ENCODE measurements around the gene RND1. TPM values are rescaled to one million over a fixed set of nuclear protein-coding genes. Genes with fewer than 3 reads are reported as not detected.

Gene RND1
- polyA plus RNA-seq, 2 of the 4 experiments (the other 2 are of a cell fraction): 26.5 to 37.8 TPM

DNA sequence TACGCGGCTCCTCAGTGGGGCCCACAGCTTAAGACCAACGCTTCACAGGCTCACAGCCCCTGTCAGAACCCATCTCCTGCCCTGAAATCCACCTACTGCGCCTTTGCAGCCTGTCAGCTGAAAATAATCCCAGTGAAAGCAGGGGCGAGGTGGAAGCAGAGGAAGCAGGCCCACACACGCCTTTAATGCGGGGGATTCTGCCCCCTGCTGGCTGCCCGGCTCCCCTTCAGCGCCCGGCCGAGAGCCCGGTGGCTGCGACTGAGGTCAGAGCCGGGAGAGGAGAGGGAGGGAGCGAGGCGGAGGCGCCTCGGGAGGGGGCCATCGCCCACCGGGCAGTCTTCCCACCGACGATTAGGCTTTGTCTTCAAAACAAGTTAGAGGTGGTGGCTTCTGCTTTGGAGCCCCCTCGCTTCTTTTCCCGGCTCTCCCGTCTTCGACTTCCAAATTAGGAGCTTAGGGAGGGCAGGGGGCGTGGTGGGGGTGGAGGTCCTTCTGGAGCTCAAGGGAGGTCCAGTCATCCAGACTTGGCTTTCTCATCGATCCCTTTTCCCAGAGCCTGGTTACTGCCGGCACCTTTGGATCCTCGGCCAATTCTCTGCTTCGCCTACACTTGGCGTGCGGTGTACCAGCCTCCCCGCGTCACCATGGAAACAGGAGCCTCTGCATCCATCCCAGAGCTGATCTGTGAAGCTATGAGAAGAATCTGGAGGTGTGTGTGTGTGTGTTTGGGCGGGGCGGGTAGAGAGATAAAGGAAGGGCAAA is 25.2 kb upstream of the RND1 start (continued):
- TF ChIP-seq SMC3 (IDR thresholded peaks at IDR 0.05) (peak; percentile 100), HEYL (CRISPR knock-in tag; IDR thresholded peaks at IDR 0.05) (no peak), ZC3H11A (IDR thresholded peaks at IDR 0.05) (no peak), RNF2 (IDR thresholded peaks at IDR 0.05; ENCODE audit: borderline replicate concordance, low read depth) (no peak), RFX5 (IDR thresholded peaks at IDR 0.05) (no peak), EHF (CRISPR knock-in tag; IDR thresholded peaks at IDR 0.05) (no peak), MAX (IDR thresholded peaks at IDR 0.05) (0 out of 2 replicates have a peak, but pooled peaks have one; percentile 22), JUN (IDR thresholded peaks at IDR 0.05) (0 out of 5 replicates have a peak, but pooled peaks of 1 of the 2 experiments have one; percentile 20), KDM1A (IDR thresholded peaks at IDR 0.05; ENCODE audit: low read depth) (no peak)
- TF ChIP-seq, protein P1, sequence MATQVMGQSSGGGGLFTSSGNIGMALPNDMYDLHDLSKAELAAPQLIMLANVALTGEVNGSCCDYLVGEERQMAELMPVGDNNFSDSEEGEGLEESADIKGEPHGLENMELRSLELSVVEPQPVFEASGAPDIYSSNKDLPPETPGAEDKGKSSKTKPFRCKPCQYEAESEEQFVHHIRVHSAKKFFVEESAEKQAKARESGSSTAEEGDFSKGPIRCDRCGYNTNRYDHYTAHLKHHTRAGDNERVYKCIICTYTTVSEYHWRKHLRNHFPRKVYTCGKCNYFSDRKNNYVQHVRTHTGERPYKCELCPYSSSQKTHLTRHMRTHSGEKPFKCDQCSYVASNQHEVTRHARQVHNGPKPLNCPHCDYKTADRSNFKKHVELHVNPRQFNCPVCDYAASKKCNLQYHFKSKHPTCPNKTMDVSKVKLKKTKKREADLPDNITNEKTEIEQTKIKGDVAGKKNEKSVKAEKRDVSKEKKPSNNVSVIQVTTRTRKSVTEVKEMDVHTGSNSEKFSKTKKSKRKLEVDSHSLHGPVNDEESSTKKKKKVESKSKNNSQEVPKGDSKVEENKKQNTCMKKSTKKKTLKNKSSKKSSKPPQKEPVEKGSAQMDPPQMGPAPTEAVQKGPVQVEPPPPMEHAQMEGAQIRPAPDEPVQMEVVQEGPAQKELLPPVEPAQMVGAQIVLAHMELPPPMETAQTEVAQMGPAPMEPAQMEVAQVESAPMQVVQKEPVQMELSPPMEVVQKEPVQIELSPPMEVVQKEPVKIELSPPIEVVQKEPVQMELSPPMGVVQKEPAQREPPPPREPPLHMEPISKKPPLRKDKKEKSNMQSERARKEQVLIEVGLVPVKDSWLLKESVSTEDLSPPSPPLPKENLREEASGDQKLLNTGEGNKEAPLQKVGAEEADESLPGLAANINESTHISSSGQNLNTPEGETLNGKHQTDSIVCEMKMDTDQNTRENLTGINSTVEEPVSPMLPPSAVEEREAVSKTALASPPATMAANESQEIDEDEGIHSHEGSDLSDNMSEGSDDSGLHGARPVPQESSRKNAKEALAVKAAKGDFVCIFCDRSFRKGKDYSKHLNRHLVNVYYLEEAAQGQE (IDR thresholded peaks at IDR 0.05): no peak

DNA sequence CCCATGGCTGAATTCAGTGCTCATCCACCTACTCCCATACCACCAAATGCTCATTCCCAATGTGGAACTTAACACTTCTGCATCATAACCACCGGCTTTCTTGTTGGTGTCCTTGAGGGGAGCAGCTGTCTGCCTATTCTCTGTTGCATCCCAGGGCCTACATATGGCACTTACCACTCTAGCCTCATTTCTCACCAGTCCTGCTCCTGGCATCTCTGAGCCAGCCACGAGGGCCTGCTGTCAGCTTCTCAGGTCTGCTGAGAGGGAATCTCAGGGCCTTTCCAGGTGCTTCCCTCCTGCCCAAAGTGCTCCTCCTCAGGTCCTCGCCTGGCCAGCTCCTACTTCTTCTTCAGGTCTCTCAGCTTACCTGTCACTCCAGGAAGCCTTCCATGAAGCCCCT is 24.0 kb upstream of the RND1 start:
- WGBS (ENCODE audit: missing lambda C conversion rate): 83% methylated on average over 3 of the region's 3 CpGs
- H3K9me3 ChIP-seq: no peaks in the 10 kb centered on the region
- CTCF ChIA-PET: interaction anchor here (1.2 to 33.1 kb wide), 25 partner anchors 11 to 381 kb away, joined by 3 to 1365 read pairs (median 14); partner anchors contain the start of genes DDX23, FKBP11, RND1 and WNT1
- no peak for FAIRE-seq
- H3K4me1 ChIP-seq: peaks cover 25% of the 10 kb centered on the region
- no peak overlapping the region for H3K4me3 ChIP-seq
- POLR2A ChIA-PET: interaction anchor here (1.0 to 3.7 kb wide), 3 partner anchors 24 to 37 kb away, joined by 4 to 63 read pairs (median 54); partner anchors contain the start of genes DDX23 and RND1
- ATAC-seq: no peak
- no peak for DNase-seq (ENCODE audit: low read depth in 1 of 2, low spot score in 1 of 2)
- peak overlapping the region; percentile 34 to 76; a peak in 4 of 6 replicates for H3K27ac ChIP-seq
- no peak overlapping the region for H3K4me2 ChIP-seq
- TF ChIP-seq E2F6 (IDR thresholded peaks at IDR 0.05; ENCODE audit: borderline replicate concordance, low read depth) (no peak), HOXA7 (CRISPR knock-in tag; IDR thresholded peaks at IDR 0.05) (no peak), NR3C1 (IDR thresholded peaks at IDR 0.05) (no peak), JUNB (IDR thresholded peaks at IDR 0.05) (no peak), CBX2 (IDR thresholded peaks at IDR 0.05; ENCODE audit: borderline replicate concordance, low read depth) (no peak), HDAC2 (IDR thresholded peaks at IDR 0.05) (no peak), ZFP36 (IDR thresholded peaks at IDR 0.05; ENCODE audit: borderline replicate concordance, partially characterized antibody) (no peak), TFCP2L1 (CRISPR knock-in tag; IDR thresholded peaks at IDR 0.05) (no peak), CTCF (IDR thresholded peaks at IDR 0.05) (no peak), HOXB5 (CRISPR knock-in tag; IDR thresholded peaks at IDR 0.05) (no peak), RNF2 (IDR thresholded peaks at IDR 0.05; ENCODE audit: borderline replicate concordance, low read depth) (no peak), CEBPB (IDR thresholded peaks at IDR 0.05) (no peak), NFE2L2 (conservative IDR thresholded peaks at IDR 0.05; ENCODE audit: low read length) (no peak)
- TF ChIP-seq, protein P2, sequence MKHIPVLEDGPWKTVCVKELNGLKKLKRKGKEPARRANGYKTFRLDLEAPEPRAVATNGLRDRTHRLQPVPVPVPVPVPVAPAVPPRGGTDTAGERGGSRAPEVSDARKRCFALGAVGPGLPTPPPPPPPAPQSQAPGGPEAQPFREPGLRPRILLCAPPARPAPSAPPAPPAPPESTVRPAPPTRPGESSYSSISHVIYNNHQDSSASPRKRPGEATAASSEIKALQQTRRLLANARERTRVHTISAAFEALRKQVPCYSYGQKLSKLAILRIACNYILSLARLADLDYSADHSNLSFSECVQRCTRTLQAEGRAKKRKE (CRISPR knock-in tag; IDR thresholded peaks at IDR 0.05; ENCODE audit: low read depth): no peak
- TF ChIP-seq, protein P3, sequence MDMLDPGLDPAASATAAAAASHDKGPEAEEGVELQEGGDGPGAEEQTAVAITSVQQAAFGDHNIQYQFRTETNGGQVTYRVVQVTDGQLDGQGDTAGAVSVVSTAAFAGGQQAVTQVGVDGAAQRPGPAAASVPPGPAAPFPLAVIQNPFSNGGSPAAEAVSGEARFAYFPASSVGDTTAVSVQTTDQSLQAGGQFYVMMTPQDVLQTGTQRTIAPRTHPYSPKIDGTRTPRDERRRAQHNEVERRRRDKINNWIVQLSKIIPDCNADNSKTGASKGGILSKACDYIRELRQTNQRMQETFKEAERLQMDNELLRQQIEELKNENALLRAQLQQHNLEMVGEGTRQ (IDR thresholded peaks at IDR 0.05): no peak
- TF ChIP-seq, protein P1 (IDR thresholded peaks at IDR 0.05): no peak
